Adipose tissue (tissue), 3 donors: ENCODE results near the gene OR1I1. TPM values are rescaled to one million over a fixed set of nuclear protein-coding genes. Genes with fewer than 3 reads are reported as not detected.
"Not testable (repeated sequence)": the region's sequence is repeated elsewhere in the genome, so short reads cannot be mapped to it uniquely, and the experiment has no call there.

Experiments
- H3K27ac ChIP-seq: one replicate; pipeline ENCODE4 v1.5.1; 2013; ENCODE audit warnings: low read depth, low read length
- WGBS, 3 donors: extraction: QIAGEN DNeasy Blood & Tissue Kit; methylation state at CpG; one replicate each; pipeline ENCODE4 v1.1.7; 2013; 5-methylcytosine and 5-hydroxymethylcytosine counted together
- polyA plus RNA-seq, 3 donors: library from polyadenylated mRNA; stranded (reverse); fragments of 200-250 nt; gene quantifications; one replicate each; pipeline ENCODE4 v1.2.3, GENCODE V29; 2013
- donor health status: healthy with polysubstance abuse.
- donor health status: Bipolar disorder and iron deficiency.
- donor health status: healthy.

Gene OR1I1
- polyA plus RNA-seq, 3 donors = under 0.01 TPM; not detected in 2

DNA sequence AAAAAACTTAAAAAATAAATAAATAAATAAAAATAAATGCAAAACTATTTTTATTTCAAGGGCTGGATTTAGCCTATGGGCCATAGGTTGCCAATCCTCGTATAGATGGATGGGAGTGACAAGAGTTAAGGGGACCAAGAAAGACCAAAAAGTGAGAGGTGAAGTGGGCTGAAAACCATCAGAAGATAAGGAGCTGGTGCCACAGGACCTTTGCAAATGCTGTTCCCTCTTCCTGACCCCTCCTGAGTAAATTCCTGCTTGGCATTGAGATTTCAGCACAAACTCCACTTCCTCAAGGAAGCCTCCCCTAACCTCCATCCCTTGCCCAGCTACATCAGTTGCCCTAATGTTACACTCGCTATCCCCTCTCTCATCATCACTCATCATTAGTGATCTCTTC is 11.0 kb downstream of the OR1I1 start:
- WGBS, 3 donors = 81 to 95% (median 84%) methylated on average over 2 of the region's 2 CpGs
- no peak overlapping the region for H3K27ac ChIP-seq

DNA sequence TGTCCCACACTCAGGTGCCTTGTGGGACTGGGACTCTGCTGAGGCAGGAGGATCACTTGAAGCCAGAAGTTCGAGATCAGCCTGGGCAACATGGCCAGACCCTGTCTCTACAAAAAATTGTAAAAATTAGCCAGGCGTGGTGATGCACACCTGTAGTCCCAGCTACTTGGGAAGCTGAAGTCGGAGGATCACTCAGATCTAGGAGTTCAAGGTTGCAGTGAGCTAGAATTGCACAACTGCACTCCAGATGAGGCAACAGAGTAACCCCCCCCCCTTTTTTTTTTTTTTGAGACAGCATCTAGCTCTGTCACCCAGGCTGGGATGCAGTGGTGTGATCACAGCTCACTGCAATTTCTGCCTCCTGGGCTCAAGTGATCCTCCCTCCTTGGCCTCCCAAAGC is 14.2 kb downstream of the OR1I1 start:
- 66 to 85% (median 75%) methylated on average over 3 of the region's 3 CpGs for WGBS, 3 donors
- no peak overlapping the region for H3K27ac ChIP-seq

DNA sequence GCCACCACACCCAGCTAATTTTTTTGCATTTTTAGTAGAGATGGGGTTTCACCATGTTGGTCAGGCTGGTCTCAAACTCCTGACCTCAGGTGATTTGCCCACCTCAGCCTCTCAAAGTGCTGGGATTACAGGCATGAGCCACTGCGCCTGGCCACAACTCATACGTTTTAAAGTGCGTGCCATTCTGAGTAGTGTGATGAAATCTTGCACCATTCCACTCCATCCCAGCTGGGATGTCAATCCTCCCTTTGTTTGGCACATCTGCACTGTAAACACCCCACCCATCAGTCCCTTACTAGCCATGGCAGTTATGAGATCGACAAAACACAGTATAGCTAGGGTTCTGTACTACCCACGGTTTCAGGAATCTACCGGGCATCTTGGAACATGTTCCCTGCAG is 16.0 kb downstream of the OR1I1 start:
- WGBS, 3 donors = 88 to 89% (median 88%) methylated on average over 6 of the region's 6 CpGs
- H3K27ac ChIP-seq = not testable (repeated sequence)

DNA sequence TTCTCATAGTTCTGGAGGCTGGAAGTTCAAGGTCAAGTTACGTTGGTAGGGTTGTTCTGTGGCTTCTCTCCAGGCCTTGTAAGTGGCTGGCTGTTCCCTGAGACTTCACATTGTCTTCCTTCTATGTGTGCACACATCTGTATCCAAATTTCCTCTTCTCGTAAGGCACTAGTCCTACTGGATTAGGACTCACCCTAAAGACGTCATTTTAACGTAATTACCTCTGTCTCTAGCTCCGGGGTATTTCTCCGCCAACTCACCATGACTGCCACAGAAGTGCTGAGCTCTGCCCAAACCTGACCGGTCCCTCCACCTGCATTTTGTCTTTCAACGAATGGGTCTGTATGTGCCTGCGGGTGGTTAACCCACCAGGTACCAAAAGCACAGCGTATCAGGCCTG is 16.4 kb downstream of the OR1I1 start:
- H3K27ac ChIP-seq = no peak overlapping the region
- 80 to 88% (median 88%) methylated on average over 10 of the region's 10 CpGs for WGBS, 3 donors

DNA sequence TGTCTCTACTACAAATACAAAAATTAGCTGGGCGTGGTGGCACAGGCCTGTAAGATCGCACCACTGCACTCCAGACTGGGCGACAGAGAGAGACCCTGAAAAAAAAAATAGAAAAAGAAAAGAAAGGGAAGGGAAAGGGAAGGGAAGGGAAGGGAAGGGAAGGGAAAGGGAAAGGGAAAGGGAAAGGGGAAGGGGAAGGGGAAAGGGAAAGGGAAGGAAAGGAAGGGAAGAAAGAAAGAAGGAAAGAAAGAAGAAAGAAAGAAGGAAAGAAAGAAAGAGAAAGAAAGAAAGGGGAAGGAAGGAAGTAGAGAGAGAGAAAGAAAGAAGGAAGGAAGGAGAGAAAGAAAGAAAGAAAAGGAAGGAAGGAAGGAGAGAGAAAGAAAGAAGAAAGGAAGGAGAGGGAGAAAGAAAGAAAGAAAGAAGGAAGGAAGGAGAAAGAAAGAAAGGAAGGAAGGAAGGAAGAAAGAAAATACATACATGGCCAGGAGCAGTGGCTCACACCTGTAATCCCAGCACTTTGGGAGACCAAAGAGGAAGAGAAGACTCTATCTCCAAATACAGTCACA is 17.1 kb downstream of the OR1I1 start:
- 88 to 96% (median 93%) methylated on average over 3 of the region's 3 CpGs for WGBS, 3 donors
- no peak overlapping the region for H3K27ac ChIP-seq

DNA sequence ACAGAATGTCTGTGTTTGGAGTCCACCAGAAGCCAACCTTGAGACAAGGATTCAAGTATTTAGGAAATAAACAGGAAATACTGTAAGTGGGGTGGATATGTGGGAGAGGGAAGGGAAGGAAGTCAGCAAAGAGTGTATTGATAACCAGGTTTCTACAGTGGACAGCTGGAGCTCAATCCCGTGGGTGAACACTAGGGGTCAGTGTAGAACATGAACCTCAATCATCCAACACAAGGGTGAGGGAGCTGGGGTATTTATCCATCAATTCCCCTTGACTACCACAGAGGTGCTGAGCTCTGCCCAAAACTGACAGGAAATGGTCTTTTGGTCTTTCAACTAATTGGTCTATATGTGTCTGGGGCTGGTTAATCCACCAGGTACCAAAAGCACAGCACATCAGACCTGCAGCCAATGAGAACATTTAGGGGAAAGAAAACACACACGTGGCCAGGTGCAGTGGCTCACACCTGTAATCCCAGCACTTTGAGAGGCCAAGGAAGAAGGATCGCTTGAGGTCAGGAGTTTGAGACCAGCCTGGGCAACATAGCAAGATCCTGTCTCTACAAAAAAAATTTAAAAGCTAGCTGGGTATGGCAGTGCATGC is 19.6 kb downstream of the OR1I1 start:
- 57 to 59% (median 59%) methylated on average over 3 of the region's 3 CpGs for WGBS, 3 donors
- H3K27ac ChIP-seq = no peak overlapping the region

DNA sequence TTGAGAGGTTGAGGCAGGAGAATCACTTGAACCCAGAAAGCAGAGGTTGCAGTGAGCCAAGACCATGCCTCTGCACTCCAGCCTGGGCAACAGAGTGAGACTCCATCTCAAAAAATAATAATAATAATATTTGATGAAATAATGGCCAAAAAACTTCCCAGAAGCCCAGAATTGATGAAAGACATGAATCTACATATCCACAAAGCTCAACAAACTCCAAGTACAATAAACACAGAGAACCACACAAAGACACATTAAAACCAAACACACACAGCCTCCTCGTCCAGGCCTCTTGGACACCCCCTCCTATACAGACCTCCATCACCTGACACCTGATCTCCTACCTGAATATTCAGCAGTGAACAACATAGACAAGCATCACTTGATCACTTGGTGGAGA is 22.0 kb downstream of the OR1I1 start:
- H3K27ac ChIP-seq = no peak overlapping the region
- 81 to 95% (median 83%) methylated on average over 1 of the region's 1 CpG for WGBS, 3 donors

DNA sequence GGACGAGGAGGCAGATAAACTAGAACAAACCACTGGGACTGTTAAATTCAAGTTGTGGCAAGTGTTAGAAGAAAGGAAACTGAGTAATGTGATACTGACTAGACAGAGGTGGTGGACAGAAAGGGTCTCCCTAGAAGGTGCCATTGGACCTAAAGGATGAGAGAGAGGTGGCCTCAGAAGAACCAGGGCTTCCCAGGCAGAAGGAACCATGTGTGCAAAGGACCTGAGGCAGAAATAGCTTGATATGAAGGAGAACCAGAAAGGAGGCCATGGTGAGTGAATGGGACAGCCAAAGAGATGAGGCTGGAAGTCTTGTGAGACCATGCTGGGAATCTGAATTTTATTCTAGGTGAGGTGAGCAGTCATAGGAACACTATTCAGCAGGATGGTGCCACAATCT is 22.4 kb downstream of the OR1I1 start:
- no peak overlapping the region for H3K27ac ChIP-seq
- WGBS, 3 donors = 70 to 89% (median 84%) methylated on average over 1 of the region's 1 CpG

DNA sequence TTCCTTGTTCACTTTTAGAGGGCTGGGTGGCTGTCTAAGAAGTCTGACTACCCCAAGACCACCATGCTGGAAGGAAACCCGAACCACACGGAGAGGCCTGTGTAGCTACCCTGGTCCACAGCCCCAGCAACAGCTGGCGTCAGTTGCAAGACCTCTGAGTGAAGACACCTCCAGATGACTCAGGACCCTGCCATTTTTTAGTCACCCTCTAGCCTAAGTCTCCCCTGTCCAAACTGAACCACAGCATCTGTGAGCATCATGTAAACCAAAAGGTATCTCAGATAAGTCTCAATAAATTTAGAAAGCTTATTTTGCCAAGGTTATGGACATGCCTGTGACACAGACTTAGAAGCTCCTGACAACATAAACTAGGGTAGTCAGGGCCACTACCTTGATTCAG is 23.0 kb downstream of the OR1I1 start:
- no peak overlapping the region for H3K27ac ChIP-seq
- WGBS, 3 donors = 89 to 97% (median 91%) methylated on average over 3 of the region's 3 CpGs

DNA sequence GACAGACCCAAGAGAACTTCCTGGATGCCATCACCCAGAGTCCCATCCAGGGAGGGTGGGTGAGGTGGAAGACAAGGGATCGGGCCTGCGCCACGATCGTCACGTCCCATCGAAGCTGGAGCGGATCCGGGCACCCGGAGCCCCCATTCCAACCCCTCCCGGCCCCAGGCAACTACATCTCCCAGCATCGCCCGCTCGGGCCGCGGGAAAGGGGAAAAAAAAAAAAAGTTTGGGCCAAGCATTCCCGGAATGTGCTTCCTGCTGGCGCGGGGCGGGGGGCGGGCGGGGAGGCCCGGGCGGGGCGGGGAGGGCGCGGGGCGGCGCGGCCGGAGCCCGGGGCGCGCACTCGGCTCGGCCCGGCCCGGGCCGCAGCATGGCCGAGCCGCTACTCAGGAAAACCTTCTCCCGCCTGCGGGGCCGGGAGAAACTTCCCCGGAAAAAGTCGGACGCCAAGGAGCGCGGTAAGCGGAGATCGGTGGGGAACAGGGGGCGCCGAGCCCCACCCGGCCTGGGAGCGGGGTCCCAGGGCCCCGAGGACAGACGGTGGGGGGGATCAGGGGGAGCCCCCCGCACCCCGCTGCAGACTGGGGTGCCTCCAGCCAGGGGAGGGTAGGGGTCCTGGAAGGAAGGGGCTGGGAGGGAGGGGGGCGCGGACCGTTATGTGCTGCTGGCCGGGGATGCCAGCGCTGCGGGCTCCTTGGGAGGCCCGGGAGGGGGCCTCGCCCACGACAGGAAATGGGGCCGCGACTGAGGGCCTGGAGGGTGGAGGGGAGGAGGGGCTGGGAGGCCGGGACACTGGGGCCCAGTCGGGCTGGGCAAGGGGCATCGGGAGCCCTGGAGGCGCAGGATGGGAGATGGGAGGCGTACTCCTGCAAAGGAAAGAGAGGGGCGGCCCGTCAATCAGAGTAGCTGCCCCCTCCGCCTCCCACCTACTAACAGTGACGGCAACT is 25.3 kb downstream of the OR1I1 start, which contains the start of gene SYDE1:
Gene SYDE1, plus strand, starts transcription at position 341 of the 950 bp plus-strand sequence. Its CDS starts 33 bp downstream, at position 374.
- WGBS, 3 donors = 1 to 4% (median 2%) methylated on average over 67 to 73 of the region's 78 CpGs
- peak within 1 kb of the TSS; percentile 53 for H3K27ac ChIP-seq

DNA sequence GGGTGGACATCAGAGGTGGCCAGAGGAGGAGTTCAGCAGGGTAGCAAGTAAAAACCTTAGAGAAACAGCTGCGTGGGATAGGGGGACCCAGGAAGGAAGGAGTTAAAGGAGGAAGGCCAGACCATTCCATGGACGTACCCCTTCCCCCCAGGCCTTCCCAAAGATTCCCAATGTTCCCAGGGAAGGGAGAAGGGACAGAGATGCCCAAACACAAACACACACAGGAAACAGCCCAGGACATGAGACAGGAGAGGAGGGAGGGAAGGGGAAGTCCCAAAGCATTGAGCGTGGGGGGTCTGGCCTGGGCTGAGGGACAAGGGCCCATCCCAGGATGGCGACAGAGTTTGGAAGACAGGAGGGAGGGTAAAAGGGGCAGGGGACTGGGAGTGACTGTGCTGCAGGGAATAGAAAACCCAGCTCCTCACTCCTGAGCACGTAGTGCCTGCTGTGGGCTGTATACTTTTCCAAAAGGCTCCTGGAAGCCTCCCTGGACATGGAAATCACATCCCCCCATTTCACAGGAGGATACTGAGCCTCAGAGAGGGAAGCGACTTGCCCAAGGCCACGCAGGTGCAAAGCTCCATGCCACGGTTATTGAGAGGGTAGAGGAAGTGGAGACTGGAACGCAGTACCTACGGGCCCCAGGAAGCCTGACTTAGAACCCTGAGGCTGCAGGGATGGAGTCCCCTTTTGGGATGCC is 26.3 kb downstream of the OR1I1 start:
- peak overlapping the region; percentile 22 for H3K27ac ChIP-seq
- 31 to 48% (median 36%) methylated on average over 10 of the region's 10 CpGs for WGBS, 3 donors

DNA sequence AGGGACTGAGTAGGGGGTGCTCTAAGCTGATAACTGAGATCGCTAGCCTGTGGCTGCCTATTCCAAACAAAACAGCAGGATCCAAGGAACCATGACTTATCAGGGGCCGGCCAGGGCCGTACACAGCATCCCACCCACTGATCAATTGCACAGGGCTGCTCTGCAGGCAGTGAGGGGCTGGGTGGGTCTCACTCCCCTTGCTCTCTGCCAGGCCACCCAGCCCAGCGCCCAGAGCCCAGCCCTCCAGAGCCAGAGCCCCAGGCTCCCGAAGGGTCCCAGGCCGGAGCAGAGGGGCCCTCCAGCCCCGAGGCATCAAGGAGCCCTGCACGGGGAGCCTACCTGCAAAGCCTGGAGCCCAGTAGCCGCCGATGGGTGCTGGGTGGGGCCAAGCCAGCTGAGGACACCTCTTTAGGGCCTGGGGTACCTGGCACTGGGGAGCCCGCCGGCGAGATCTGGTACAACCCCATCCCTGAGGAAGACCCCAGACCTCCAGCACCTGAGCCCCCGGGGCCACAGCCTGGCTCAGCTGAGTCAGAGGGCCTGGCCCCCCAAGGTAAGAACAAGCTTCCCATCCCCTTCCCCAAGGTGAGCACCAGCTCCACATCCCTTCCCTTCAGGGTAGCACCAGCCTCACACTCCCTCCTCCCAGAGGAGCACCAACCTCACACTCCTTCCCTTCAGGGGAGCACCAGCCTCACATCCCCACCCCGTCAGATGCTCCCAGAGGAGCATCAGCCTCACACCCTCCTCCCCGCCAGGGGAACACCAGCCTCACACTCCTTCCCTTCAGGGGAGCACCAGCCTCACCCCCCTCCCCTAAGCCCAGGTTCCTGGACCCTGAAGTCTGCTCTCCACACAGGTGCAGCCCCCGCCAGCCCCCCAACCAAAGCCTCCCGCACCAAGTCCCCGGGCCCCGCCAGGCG is 27.1 kb downstream of the OR1I1 start:
- 83 to 92% (median 86%) methylated on average over 19 to 21 of the region's 21 CpGs for WGBS, 3 donors
- peak overlapping the region; percentile 22 for H3K27ac ChIP-seq

DNA sequence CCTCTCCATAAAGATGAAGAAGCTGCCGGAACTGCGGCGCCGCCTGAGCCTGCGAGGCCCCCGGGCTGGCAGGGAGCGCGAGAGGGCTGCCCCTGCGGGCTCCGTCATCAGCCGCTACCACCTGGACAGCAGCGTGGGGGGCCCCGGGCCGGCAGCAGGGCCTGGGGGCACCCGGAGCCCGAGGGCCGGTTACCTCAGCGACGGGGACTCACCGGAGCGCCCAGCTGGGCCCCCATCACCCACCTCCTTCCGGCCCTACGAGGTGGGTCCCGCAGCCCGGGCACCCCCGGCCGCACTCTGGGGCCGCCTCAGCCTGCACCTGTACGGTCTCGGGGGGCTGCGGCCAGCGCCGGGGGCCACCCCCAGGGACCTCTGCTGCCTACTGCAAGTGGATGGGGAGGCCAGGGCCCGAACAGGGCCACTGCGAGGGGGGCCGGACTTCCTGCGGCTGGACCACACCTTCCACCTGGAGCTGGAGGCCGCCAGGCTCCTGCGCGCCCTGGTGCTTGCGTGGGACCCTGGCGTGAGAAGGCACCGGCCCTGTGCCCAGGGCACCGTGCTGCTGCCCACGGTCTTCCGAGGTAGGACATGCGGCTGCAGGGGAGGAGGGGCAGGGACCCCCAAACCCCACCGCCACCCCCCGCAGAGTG is 27.9 kb downstream of the OR1I1 start:
- H3K27ac ChIP-seq = no peak overlapping the region
- WGBS, 3 donors = 92 to 93% (median 93%) methylated on average over 43 to 49 of the region's 49 CpGs

DNA sequence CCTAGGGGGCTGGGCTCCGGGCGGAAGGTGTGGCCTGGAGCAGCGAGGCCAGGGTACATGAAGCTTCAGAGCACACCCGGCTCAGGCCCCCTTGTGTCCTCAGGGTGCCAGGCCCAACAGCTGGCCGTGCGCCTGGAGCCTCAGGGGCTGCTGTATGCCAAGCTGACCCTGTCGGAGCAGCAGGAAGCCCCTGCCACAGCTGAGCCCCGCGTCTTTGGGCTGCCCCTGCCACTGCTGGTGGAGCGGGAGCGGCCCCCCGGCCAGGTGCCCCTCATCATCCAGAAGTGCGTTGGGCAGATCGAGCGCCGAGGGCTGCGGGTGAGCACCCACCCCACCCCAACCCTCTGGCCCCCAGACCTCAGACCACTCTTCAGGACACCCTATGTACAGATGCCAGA is 28.4 kb downstream of the OR1I1 start:
- no peak overlapping the region for H3K27ac ChIP-seq
- 93 to 94% (median 93%) methylated on average over 17 of the region's 17 CpGs for WGBS, 3 donors

DNA sequence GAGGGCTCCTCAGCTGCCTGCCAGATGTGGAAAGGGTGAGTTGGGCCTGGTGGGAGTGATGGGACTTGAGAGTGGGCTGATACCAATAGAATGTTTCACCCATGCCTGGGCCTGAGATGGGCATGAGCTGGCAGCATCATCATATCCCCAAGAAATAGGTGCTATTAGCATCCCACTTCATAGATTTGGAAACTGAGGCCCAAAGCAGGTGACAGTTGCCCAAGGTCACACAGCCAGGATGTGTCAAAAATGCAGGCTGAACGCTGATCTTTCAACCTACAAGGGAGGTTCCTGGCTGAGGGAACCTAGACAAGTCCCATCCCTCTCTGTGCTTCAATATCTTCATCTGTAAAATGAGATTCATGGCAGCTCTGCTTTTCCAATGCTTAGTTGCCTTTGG is 29.7 kb downstream of the OR1I1 start:
- WGBS, 3 donors = 92 to 96% (median 93%) methylated on average over 1 of the region's 1 CpG
- H3K27ac ChIP-seq = no peak overlapping the region

DNA sequence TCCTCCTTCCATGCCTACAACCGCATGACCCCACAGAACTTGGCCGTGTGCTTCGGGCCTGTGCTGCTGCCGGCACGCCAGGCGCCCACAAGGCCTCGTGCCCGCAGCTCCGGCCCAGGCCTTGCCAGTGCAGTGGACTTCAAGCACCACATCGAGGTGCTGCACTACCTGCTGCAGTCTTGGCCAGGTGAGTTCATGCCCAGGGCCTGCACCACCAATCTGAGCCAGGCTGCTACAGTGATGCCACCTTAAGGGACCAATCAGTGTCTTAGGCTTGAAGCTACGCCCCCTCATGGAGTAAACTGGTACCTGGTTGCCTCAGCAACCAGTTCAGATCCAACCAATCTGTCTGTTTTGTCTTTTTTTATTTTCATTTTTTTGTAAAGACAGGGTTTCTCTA is 30.4 kb downstream of the OR1I1 start:
- 88 to 95% (median 94%) methylated on average over 11 of the region's 11 CpGs for WGBS, 3 donors
- H3K27ac ChIP-seq = no peak overlapping the region
